Stimulated activated CD8-positive, alpha-beta memory T cell treated with anti-CD3 and anti-CD28 coated beads, Interleukin-4, amount 100 ng/mL, for 4 hours (primary cell): Measurements from ENCODE around the gene TMEM52B.
A peak's percentile ranks its signal among the peaks of the same experiment; 100 is the strongest.

ENCODE experiments used
- DNase-seq, 2 donors: peaks; one replicate each; pipeline ENCODE4 v3.0.0-alpha.2; 2020; ENCODE audit warnings: low read depth in 2 of 2, low spot score in 1 of 2

Gene TMEM52B

DNA sequence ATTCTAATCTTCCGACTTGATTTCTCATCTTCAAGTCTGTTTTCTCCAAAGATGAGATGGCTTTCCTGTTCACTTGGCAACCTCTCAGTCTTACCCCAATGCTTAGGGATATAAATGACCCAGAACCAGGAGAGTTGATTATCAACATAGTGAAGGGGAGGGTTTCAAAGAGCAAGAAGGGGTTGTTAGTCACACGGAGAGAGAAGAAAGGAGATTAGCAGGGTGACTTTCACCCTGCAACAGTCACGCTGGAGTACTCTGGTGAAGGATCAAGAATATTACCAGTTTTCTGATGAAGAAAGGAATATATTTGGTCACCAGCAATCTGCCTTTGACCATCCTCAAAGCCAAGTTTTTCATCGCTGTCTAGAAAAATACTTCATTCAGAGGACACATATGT lies at the start of gene TMEM52B:
Gene TMEM52B (plus strand): TSS at position 212 of the 400 bp plus-strand sequence. CDS start 543 bp downstream, outside the sequence.
- no peak for DNase-seq

DNA sequence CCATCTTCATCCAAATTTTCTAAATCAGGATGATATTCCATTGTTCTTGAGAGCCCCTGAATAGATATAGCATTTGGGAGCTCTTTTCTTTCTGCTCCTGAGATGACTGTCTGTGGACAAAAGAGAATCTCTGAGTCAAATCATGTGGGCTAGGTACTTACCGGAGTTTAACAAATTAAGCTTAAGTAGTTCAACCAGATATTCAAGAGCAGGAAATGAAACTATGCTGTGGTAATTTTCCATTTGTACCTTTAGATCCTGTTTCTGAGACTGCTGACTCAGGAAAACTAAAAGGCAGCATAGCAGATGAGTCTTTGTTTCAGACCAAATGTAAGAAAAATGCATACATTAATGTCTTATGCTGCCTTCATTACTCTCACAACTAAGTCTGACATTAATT lies 48.8 kb upstream of the TMEM52B start, which contains the start of gene CLEC7A:
Gene CLEC7A (minus strand): TSS at position 158 of the 400 bp plus-strand sequence. CDS start 117 bp downstream, at position 41.
- DNase-seq, result no peak

DNA sequence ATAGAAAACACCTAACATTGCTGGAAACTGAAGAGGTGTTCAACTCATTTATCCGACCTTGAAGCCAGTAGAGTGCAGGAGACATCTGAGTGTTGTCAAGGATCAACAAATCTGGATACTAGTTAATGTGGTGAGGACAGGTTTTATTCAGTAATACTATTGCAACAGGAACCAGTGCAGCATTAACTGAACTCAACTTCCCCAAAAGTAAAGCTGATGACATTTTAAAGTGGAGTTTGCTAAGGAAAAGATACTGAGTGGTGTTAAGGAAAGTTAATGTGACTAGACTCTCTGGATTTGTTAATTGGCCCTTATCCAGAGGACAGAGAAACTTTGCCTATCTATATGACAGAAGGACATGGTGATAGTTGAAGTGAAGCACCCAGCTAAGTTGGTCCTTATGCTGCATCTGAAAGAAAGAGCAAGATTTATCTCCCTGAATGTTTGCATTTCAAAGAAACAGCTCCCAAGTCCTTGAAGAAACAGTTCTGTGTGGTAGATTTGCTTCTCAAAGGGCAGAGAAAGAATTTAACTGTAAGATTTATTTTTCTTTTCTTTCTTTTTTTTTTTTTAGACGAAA lies 47.6 kb upstream of the TMEM52B start:
- no peak for DNase-seq

GRCh38 chr12:10132850-10133370 lies 45.9 kb upstream of the TMEM52B start:
- DNase-seq, result no peak

DNA sequence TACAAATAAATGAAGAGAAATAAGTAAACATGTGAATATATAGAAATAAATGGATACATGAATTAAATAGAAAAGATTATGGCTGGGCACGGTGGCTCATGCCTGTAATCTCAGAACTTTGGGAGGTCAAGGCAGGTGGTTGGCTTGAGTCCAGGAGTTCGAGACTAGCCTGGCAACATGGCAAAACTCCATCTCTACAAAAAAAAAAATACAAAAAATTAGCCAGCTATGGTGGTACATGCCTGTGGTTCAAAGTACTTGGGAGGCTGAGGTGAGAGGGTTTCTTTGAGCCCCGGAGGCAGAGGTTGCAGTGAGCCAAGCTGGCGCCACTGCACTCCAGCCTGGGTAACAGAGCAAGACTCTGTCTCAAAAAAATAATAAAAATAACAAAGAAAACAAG lies 43.7 kb upstream of the TMEM52B start:
- no peak for DNase-seq

DNA sequence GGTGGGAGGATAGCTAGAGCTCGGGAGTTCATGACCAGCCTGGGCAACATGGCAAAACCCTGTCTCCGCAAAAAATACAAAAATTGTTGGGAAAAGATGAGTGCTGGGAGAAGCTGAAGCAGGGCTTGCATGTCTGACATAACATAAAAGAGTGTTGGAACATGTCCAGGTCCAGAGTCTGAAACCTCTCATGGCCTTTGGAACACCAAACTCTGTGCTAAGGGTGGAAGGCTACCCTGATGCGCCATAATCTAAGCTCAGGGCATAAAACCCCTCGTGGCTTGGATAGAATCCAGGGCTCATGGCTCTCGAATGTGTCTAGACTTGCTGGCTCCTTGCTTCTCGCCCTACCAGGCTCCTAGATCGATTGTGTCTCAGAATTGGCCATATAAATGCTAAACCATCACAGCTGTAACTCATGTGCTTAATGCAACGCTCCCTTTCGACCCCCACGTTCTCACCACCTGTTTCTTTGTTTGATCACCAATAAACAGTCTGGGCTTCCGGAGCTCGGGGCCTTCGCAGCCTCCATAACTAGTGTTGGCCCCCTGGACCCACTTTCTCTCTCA lies 42.1 kb upstream of the TMEM52B start:
- no peak for DNase-seq

DNA sequence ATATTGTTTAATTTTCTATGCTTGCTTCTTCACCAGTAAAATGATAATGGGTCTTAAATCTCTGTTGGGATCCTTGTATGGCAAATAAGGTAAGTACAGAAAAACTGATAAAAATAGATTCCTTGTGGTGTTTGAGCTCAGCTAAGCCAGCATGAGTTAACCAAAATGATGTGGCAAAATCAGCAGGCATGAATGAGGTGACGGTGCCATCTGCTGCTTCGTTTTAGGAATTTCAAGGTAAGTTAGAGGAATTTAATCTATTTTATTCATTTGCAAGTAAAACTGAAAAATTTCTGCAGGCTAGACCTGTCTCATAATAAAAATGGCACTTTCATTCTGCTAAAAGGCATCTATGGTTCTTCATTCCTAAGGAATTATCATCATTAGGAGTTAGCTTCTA lies 38.8 kb upstream of the TMEM52B start:
- DNase-seq, result no peak

DNA sequence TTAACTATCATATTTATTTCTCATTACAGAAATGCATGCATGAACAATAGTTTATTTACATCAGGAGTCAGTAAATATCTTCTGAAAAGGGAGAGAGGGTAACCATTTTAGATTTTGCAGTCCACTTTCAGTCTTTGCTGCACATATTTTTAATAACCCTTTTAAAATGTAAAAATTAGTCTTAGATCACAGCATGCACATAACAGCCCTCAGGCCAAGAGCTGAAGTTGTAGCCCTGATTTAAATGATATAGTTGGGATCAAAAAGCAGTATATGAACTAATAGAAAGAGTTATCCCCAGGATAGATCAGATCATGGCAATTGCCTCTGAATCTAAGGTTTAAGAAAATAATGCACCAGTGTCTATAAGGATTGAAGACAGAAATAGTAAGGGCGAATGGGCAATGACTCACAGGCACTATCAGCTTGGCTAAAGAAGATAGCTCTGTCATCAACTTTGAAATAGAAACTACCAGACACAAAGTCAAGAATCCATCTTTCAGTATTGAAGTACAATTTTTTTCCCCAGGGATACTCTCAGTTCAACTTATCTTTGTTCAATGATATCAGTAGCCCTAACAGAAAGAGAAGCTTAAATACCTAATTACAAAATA lies 35.7 kb upstream of the TMEM52B start:
- DNase-seq, result no peak

GRCh38 chr12:10147714-10148403 lies 31.0 kb upstream of the TMEM52B start:
- DNase-seq, result no peak

DNA sequence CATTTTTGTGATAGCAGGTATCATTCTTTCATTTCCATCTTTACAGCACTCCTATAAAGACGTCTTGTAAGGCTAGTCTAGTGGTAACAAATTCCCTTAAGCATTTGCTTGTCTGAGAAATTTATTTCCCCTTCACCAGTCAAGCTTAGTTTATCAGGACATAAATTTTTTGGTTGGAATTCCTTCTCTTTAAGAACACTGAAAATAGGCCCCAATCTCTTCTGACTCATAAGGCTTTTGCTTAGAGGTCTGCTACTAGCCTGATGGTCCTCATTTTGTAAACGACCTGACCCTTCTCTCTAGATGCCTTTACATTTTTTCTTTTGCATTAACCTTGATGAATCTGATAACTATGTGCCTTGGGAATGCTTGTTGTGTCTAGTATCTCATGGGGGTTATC lies 27.2 kb upstream of the TMEM52B start:
- no peak for DNase-seq

- peak; percentile 7 to 15 for DNase-seq
Observed at GRCh38 chr12:10153271-10154144, 25.3 kb upstream of the TMEM52B start.

DNA sequence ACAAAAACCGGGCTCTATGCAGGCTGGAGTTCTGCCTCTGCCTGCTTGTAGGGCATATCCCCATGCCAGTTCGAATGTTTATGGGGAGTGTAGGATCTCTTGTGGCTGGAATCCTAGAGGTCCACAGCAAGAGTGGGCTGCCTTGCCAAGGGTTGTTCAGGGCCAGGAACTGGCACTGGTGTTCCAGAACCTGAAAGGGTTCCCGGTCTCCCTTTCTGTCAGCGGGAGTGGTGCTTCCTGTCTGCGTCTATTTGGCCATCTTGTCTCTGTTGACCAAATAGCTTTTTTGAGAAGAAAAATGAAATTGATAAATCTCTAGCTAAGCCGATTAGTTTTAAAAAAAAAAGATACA lies 24.7 kb upstream of the TMEM52B start:
- no peak for DNase-seq

- DNase-seq, result no peak
Observed at GRCh38 chr12:10155966-10156365, 22.9 kb upstream of the TMEM52B start.

GRCh38 chr12:10158406-10158805 lies 20.4 kb upstream of the TMEM52B start:
- DNase-seq, result no peak

DNA sequence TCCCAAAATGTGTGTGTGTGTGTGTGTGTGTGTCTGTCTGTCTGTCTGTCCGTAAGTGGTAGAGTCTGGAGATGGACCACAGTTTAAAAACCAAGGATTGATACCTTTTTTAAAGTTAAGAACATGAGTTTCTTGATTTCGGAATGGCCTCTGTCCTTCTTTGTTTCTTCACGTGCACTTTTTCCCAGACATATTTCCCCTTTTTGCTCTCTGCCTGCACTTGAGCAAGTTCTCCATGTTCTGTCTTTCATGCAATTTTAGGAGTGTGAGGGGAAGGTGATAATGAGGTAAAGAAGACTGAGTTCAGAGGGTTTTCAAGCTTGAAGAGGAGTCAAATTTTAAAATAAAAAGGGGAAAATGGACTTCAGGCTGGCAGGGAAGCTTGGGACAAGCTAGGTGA lies 19.6 kb upstream of the TMEM52B start:
- no peak for DNase-seq

GRCh38 chr12:10160617-10161385 lies 18.0 kb upstream of the TMEM52B start:
- DNase-seq, result no peak

GRCh38 chr12:10163084-10163483 lies 15.7 kb upstream of the TMEM52B start:
- no peak for DNase-seq

DNA sequence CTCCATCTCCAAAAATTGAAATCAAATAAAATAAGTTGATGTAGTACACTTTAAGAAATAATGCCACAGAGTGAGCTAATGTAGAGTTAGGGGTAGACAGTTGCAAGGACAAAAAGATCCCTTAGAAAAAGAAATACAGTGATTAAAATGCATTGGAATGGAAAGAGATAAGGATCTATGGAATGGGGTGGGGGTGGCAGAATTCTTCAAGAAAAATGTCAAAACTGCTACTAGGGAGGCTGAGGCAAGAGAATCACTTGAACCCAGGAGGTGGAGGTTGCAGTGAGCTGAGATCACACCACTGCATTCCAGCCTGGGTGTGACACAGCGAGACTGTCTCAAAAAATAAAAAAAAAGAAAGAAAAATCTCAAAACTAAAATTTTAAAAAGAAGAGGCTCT lies 13.4 kb upstream of the TMEM52B start:
- DNase-seq, result no peak

GRCh38 chr12:10167599-10167998 lies 11.2 kb upstream of the TMEM52B start:
- no peak for DNase-seq

DNA sequence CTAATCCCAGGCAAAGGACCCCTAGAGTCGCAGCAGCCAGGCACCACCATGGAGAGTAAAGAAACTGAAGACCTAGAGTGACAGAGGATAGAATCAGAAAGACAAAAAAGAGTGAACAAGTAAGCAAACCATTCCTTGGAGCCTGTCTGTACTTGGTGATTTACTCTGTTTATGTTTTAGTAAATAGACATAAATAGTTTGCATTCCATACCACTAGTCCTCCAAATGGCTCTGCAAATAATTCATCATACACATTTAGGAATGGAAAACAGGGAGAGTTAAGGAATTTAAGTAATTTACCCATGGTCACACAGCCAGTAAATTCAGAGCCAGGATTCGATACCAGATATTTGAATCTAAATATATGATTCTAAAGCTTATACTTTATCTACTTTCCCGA lies 9.7 kb upstream of the TMEM52B start:
- no peak for DNase-seq
